Endothelial cell of hepatic sinusoid (primary cell): ENCODE measurements around the gene PSMB5.
"Not testable (repeated sequence)": the region's sequence is repeated elsewhere in the genome, so short reads cannot be mapped to it uniquely, and the experiment has no call there.

Experiments used
- in situ Hi-C: cut with HindIII; loops from 2 replicates; pipeline ENCODE4 v1.10.0; 2017; ENCODE audit warnings: low sequenced_read_pairs

The PSMB5 gene

GRCh38 chr14:23020143-23021128 is 14.3 kb downstream of the PSMB5 start:
- in situ Hi-C loops = no loop called here

GRCh38 chr14:23018107-23018506 is 16.6 kb downstream of the PSMB5 start:
- in situ Hi-C loops = no loop called here

GRCh38 chr14:23017091-23017490 is 17.6 kb downstream of the PSMB5 start:
- in situ Hi-C loops = no loop called here

GRCh38 chr14:23015618-23016017 is 19.1 kb downstream of the PSMB5 start:
- in situ Hi-C loops = no loop called here

GRCh38 chr14:23013749-23014054 is 21.0 kb downstream of the PSMB5 start:
- in situ Hi-C loops = not testable (repeated sequence)

GRCh38 chr14:23013054-23013748 is 21.5 kb downstream of the PSMB5 start:
- in situ Hi-C loops = no loop called here

- in situ Hi-C loops = no loop called here
Measured at GRCh38 chr14:23009939-23010726, 24.6 kb downstream of the PSMB5 start, which contains the start of gene C14orf93. TSS of gene C14orf93 (minus strand) at chr14:23010143. CDS start at chr14:22999023, 11,120 bp downstream.

- in situ Hi-C loops = no loop called here
Measured at GRCh38 chr14:23009483-23009938, 25.2 kb downstream of the PSMB5 start.

- in situ Hi-C loops = no loop called here
Measured at GRCh38 chr14:23008831-23009230, 25.9 kb downstream of the PSMB5 start.

- in situ Hi-C loops = no loop called here
Measured at GRCh38 chr14:23006544-23007419, 27.9 kb downstream of the PSMB5 start.

GRCh38 chr14:23006188-23006534 is 28.5 kb downstream of the PSMB5 start:
- in situ Hi-C loops = no loop called here

- in situ Hi-C loops = no loop called here
Measured at GRCh38 chr14:23005451-23006187, 29.1 kb downstream of the PSMB5 start.

- in situ Hi-C loops = not testable (repeated sequence)
Measured at GRCh38 chr14:23004274-23004673, 30.4 kb downstream of the PSMB5 start.

GRCh38 chr14:23002592-23002991 is 32.1 kb downstream of the PSMB5 start:
- in situ Hi-C loops = no loop called here

- in situ Hi-C loops = no loop called here
Measured at GRCh38 chr14:23000860-23001259, 33.8 kb downstream of the PSMB5 start.

GRCh38 chr14:22998329-22999012 is 36.2 kb downstream of the PSMB5 start:
- in situ Hi-C loops = no loop called here

- in situ Hi-C loops = no loop called here
Measured at GRCh38 chr14:22997676-22998323, 36.9 kb downstream of the PSMB5 start.
